Hepatocyte (in vitro differentiated cells): ENCODE results near the gene TEC. TPM values are rescaled to one million over a fixed set of nuclear protein-coding genes. Genes with fewer than 3 reads are reported as not detected.

ENCODE experiments used
- DNase-seq: peaks from one replicate; pipeline ENCODE4 v3.0.0-alpha.2; 2016; ENCODE audit warnings: low spot score
- H2AFZ ChIP-seq: fragments of 200-600 bp; sonication (generic); 2 replicates; pipeline ENCODE4 v1.6.0; 2016; ENCODE audit warnings: antibody characterized with exemption, mild to moderate bottlenecking
- H3K27ac ChIP-seq: fragments of 200-600 bp; sonication (generic); 2 replicates; pipeline ENCODE4 v1.5.1; 2016; ENCODE audit warnings: mild to moderate bottlenecking
- H3K27me3 ChIP-seq: fragments of 200-600 bp; sonication (generic); 2 replicates; pipeline ENCODE4 v1.6.1; 2016
- H3K36me3 ChIP-seq: fragments of 200-600 bp; sonication (generic); replicated peaks from 2 replicates; pipeline ENCODE4 v1.5.1; 2016; ENCODE audit warnings: low read depth; ENCODE audit not compliant: insufficient read depth
- H3K4me1 ChIP-seq: fragments of 200-600 bp; sonication (generic); 2 replicates; pipeline ENCODE4 v1.5.1; 2016; ENCODE audit warnings: mild to moderate bottlenecking, moderate library complexity; ENCODE audit not compliant: insufficient read depth
- H3K4me2 ChIP-seq: fragments of 200-600 bp; sonication (generic); 2 replicates; pipeline ENCODE4 v1.6.0; 2016
- H3K4me3 ChIP-seq: fragments of 200-600 bp; sonication (generic); 2 replicates; pipeline ENCODE4 v1.5.1; 2016; ENCODE audit warnings: mild to moderate bottlenecking
- H3K79me2 ChIP-seq: fragments of 200-600 bp; sonication (generic); 2 replicates; pipeline ENCODE4 v1.6.0; 2017; ENCODE audit warnings: mild to moderate bottlenecking
- H3K9me2 ChIP-seq: fragments of 200-600 bp; sonication (generic); replicated peaks from 2 replicates; pipeline ENCODE4 v1.6.0; 2017; ENCODE audit warnings: mild to moderate bottlenecking; ENCODE audit not compliant: insufficient read depth
- H3K9me3 ChIP-seq: fragments of 200-600 bp; sonication (generic); 2 replicates; pipeline ENCODE4 v1.5.1; 2016; ENCODE audit warnings: low read depth, mild to moderate bottlenecking
- H4K20me1 ChIP-seq: fragments of 200-600 bp; sonication (generic); 2 replicates; pipeline ENCODE4 v1.6.0; 2016; ENCODE audit warnings: mild to moderate bottlenecking; ENCODE audit not compliant: insufficient read depth, poor library complexity, severe bottlenecking
- EZH2 ChIP-seq: fragments of 200-600 bp; sonication (generic); IDR thresholded peaks from 2 replicates; pipeline ENCODE4 v1.6.1; 2016; ENCODE audit warnings: antibody characterized with exemption, mild to moderate bottlenecking, borderline replicate concordance
- EZH2phosphoT487 ChIP-seq: fragments of 200-600 bp; sonication (generic); IDR thresholded peaks from one replicate; pipeline ENCODE4 v1.6.1; 2018; ENCODE audit warnings: antibody characterized with exemption, mild to moderate bottlenecking, low read depth, moderate library complexity; ENCODE audit not compliant: unreplicated experiment, severe bottlenecking
- WGBS: methylation state at CpG from one replicate; pipeline ENCODE4 v1.1.6; 2016; ENCODE audit warnings: low lambda C conversion rate; ENCODE audit errors: missing lambda C conversion rate; 5-methylcytosine and 5-hydroxymethylcytosine counted together
- polyA plus RNA-seq: library from polyadenylated mRNA; unstranded; fragments of >200 nt; fragmentation: Nextera tagmentation; extraction: Ambion mirVana; gene quantifications from 2 replicates; pipeline ENCODE4 v1.2.1, GENCODE V29; 2016
- total RNA-seq: library from RNA; depleted of rRNA; stranded (reverse); fragments of >200 nt; gene quantifications from 2 replicates; pipeline ENCODE4 v1.2.3, GENCODE V29; 2014
- TF ChIP-seq, protein P1 (sequence below): fragments of 200-600 bp; sonication (generic); IDR thresholded peaks from 2 replicates; pipeline ENCODE4 v1.5.1; 2016; ENCODE audit warnings: antibody characterized with exemption, mild to moderate bottlenecking; ENCODE audit not compliant: poor library complexity

The TEC gene
- total and polyA plus RNA-seq, 2 experiments from 2014 or later, result 1.3 to 2.1 TPM

DNA sequence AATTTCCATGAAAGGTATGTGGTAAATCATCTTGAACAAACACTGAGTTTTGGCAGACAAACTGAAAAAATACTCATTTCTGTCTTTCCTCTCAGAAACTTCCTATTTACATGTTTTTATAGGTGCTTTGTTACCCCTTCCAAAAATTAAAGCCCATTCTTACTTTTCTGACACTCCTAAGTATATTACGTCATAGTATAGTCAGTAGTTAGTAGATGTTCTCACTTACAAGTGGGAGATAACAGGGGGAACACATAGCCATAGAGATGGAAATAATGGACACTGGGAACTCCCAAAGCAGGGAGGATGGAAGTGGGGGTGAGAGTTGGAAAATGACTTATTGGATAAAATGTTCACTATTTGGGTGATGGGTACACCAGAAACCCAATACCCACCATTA is 164.4 kb downstream of the TEC start:
- no peak overlapping the region for H3K4me2 ChIP-seq
- H3K9me2 ChIP-seq, result no peaks in the 10 kb centered on the region
- DNase-seq, result no peak
- no peaks in the 10 kb centered on the region for H3K27me3 ChIP-seq
- no peak overlapping the region for H3K27ac ChIP-seq
- H3K4me3 ChIP-seq, result no peak overlapping the region
- no peaks in the 10 kb centered on the region for H4K20me1 ChIP-seq
- 100% methylated on average over 1 of the region's 1 CpG for WGBS
- no peaks in the 10 kb centered on the region for H3K9me3 ChIP-seq
- no peaks in the 10 kb centered on the region for H3K4me1 ChIP-seq
- no peaks in the 10 kb centered on the region for H3K79me2 ChIP-seq
- no peak overlapping the region for H2AFZ ChIP-seq
- TF ChIP-seq, protein P1, sequence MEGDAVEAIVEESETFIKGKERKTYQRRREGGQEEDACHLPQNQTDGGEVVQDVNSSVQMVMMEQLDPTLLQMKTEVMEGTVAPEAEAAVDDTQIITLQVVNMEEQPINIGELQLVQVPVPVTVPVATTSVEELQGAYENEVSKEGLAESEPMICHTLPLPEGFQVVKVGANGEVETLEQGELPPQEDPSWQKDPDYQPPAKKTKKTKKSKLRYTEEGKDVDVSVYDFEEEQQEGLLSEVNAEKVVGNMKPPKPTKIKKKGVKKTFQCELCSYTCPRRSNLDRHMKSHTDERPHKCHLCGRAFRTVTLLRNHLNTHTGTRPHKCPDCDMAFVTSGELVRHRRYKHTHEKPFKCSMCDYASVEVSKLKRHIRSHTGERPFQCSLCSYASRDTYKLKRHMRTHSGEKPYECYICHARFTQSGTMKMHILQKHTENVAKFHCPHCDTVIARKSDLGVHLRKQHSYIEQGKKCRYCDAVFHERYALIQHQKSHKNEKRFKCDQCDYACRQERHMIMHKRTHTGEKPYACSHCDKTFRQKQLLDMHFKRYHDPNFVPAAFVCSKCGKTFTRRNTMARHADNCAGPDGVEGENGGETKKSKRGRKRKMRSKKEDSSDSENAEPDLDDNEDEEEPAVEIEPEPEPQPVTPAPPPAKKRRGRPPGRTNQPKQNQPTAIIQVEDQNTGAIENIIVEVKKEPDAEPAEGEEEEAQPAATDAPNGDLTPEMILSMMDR, result no peak
- TF ChIP-seq EZH2phosphoT487, result no peak
- TF ChIP-seq EZH2, result no peak
- H3K36me3 ChIP-seq, result no peaks in the 10 kb centered on the region

DNA sequence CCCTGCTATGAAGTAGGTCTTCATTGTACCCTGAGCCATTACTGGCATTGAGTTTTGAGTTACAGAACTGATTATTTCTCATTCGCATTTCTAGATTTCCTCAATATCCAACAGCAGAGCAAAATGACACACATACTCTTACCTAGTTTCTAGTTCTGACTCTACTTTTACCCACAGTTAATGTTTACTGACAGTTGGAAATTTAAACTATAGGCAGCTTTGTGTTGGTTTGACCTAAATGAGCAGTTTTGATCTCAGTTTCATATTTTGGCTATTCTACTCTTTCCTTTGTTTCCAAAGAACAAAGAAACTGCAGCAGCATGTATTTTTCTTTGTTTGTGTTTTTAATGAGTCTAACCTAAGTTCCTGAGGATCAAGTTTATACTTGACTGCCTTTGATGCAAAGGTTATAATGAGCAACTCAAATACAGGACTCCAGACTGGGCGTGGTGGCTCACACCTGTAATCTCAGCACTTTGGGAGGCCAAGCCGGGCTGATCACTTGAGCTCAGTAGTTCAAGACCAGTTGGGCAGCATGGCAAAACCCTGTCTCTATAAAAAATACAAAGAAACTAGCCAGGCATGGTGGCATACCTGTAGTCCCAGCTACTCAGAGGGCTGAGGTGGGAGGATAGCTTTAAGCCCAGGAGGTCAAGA is 166.0 kb downstream of the TEC start:
- Histone ChIP-seq H3K4me3 (no peak overlapping the region), H3K4me1 (no peaks in the 10 kb centered on the region), H3K4me2 (no peak overlapping the region), H3K27ac (no peak overlapping the region), H3K9me3 (no peaks in the 10 kb centered on the region), H2AFZ (no peak overlapping the region), H3K79me2 (no peaks in the 10 kb centered on the region), H3K27me3 (no peaks in the 10 kb centered on the region), H3K9me2 (no peaks in the 10 kb centered on the region), H3K36me3 (no peaks in the 10 kb centered on the region), H4K20me1 (no peaks in the 10 kb centered on the region)
- no peak for TF ChIP-seq EZH2phosphoT487
- TF ChIP-seq, protein P1, result no peak
- no peak for TF ChIP-seq EZH2
- DNase-seq, result no peak
- WGBS, result 97% methylated on average over 3 of the region's 3 CpGs

DNA sequence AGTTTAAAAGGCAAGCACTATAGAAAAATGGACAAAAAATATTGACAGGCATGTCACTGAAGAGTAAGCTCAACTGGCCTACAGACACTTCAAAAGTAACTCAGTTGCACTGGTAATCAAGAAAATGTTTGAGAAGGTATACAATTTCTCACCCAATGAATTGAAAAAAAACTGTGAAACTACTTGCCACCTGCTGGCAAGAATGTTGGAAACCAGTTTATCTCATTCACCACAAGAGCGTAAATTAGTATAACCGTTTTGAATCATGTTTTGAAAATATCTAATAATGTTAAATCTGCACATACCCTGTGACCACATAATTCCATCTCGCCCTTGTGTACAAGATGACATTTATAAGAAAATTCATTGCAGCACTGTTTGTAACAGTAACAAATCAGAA is 167.3 kb downstream of the TEC start:
- Histone ChIP-seq H4K20me1 (no peaks in the 10 kb centered on the region), H3K4me1 (no peaks in the 10 kb centered on the region), H3K4me2 (no peak overlapping the region), H2AFZ (no peak overlapping the region), H3K9me3 (no peaks in the 10 kb centered on the region), H3K9me2 (no peaks in the 10 kb centered on the region), H3K27me3 (no peaks in the 10 kb centered on the region), H3K4me3 (no peak overlapping the region), H3K79me2 (no peaks in the 10 kb centered on the region), H3K27ac (no peak overlapping the region), H3K36me3 (no peaks in the 10 kb centered on the region)
- TF ChIP-seq, protein P1, result peak; percentile 9
- TF ChIP-seq EZH2phosphoT487, result no peak
- DNase-seq, result no peak
- 90% methylated on average over 3 of the region's 3 CpGs for WGBS
